Measurements from ENCODE around the gene GAMT.

GAMT gene

DNA sequence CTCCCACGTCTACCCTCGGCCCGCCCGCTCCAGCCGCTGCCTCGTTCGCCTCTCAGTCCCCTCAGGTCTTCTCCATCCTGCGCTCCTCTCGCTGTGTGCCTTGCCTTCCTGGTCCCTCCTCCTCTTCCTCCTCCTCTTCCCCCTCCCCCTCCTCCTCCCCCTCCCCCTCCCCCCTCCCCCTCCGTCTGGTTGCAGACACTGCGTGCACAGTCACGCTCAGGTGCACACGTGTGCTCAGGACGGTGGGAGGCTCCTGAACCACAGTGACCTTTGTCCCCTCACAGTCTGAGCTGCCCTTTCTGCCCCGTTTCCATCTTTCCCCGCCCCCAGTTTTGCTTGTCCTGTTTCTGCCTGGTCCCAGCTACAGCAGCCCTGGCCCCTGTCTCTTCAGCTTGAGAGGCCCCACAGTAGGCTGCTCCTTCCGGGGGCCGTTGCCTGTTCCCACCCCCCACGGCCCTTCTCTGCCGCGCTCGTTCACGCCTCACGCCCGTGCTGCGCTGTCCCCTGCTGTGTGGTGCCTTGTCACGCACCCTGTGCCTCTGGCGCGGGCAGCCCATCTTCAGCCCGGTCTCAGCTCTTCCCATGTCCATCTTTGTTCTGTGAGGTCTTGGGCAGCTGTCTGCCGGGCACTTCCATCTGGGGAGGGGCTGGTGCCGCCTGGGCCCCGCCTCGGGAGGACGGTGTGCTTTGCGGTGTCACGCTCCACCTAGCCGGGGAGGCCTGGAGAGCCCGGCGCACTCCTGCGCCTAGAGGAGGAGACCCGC is 23.0 kb upstream of the GAMT start:
- H3F3A ChIP-seq (ENCODE audit: low read depth) = 0 out of 2 replicates have a peak, but pooled peaks cover 3% of the 10 kb centered on the region
- no peak overlapping the region for H3K4me3 ChIP-seq (ENCODE audit: low read length, poor library complexity, severe bottlenecking)
- peaks cover 34% of the 10 kb centered on the region; the same call in 1 of the 2 replicates for H3K79me2 ChIP-seq (ENCODE audit: insufficient read depth, low read length)
- no peaks in the 10 kb centered on the region for H3K4me1 ChIP-seq (ENCODE audit: insufficient read depth, low read length, poor library complexity, severe bottlenecking)
- H3K9me2 ChIP-seq (replicated peaks; ENCODE audit: low read depth, low read length) = no peaks in the 10 kb centered on the region
- TF ChIP-seq, protein P1, sequence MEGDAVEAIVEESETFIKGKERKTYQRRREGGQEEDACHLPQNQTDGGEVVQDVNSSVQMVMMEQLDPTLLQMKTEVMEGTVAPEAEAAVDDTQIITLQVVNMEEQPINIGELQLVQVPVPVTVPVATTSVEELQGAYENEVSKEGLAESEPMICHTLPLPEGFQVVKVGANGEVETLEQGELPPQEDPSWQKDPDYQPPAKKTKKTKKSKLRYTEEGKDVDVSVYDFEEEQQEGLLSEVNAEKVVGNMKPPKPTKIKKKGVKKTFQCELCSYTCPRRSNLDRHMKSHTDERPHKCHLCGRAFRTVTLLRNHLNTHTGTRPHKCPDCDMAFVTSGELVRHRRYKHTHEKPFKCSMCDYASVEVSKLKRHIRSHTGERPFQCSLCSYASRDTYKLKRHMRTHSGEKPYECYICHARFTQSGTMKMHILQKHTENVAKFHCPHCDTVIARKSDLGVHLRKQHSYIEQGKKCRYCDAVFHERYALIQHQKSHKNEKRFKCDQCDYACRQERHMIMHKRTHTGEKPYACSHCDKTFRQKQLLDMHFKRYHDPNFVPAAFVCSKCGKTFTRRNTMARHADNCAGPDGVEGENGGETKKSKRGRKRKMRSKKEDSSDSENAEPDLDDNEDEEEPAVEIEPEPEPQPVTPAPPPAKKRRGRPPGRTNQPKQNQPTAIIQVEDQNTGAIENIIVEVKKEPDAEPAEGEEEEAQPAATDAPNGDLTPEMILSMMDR (conservative IDR thresholded peaks at IDR 0.05; ENCODE audit: low read length) = no peak
- TF ChIP-seq EZH2phosphoT487 (IDR thresholded peaks at IDR 0.05; ENCODE audit: borderline replicate concordance) = no peak
- H3K36me3 ChIP-seq (ENCODE audit: insufficient read depth, low read length) = peaks cover 95% of the 10 kb centered on the region; the same call in 1 of the 2 replicates
- peaks cover 34% of the 10 kb centered on the region for H4K20me1 ChIP-seq (ENCODE audit: insufficient read depth, low read length, poor library complexity, severe bottlenecking)
- H3K27me3 ChIP-seq (ENCODE audit: insufficient read depth, low read length, poor library complexity, severe bottlenecking) = no peaks in the 10 kb centered on the region
- H3K9ac ChIP-seq (ENCODE audit: low read depth, low read length, poor library complexity, severe bottlenecking) = no peak overlapping the region
- no peaks in the 10 kb centered on the region for H3K9me3 ChIP-seq (ENCODE audit: insufficient read depth, low read depth, low read length)
- H3K4me2 ChIP-seq (ENCODE audit: low read depth, low read length, poor library complexity, severe bottlenecking) = no peak overlapping the region
- no peak overlapping the region for H2AFZ ChIP-seq (ENCODE audit: low read length)

DNA sequence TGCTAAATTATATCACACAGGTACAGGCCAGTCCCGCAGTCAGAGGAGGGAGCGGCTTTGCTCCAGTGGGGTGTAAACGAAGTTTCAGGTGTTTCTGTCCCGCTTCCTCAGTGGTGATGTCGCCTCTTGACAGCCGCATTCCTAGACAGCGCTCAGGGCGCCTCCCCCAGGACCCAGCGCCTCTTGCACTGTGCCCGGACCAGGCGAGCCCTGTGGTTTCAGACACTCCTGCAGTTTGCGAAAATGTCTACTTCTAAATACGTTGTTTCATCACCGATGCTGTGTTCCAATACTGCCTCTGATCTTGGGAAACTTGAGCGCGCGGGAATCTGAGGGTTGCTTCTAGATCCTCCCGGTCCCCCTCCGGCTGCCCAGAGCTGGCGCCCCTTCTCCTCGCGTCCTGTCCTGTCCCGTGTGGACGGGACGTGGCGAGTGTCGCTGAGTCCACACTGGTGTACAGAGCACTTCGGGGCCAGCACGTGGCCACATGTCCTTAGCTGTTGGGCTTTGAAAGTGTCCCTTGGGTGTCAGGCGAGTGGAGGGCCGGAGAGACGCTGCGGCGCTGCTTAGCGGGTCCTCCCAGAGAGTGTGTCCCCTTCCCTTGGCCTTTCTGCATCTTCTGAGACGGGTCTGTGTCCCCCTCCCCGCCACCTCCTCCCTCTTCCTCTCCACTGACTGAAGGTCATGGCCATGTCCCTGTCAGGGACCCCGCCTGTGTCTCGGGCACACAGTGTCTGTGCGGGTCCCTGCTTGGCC is 22.3 kb upstream of the GAMT start:
- Histone ChIP-seq H3K36me3 (ENCODE audit: insufficient read depth, low read length) (peaks cover 95% of the 10 kb centered on the region; the same call in 1 of the 2 replicates), H3F3A (ENCODE audit: low read depth) (0 out of 2 replicates have a peak, but pooled peaks cover 3% of the 10 kb centered on the region), H3K9ac (ENCODE audit: low read depth, low read length, poor library complexity, severe bottlenecking) (no peak overlapping the region), H2AFZ (ENCODE audit: low read length) (no peak overlapping the region), H3K9me2 (replicated peaks; ENCODE audit: low read depth, low read length) (no peaks in the 10 kb centered on the region), H3K79me2 (ENCODE audit: insufficient read depth, low read length) (peaks cover 42% of the 10 kb centered on the region), H3K27me3 (ENCODE audit: insufficient read depth, low read length, poor library complexity, severe bottlenecking) (no peaks in the 10 kb centered on the region), H3K4me2 (ENCODE audit: low read depth, low read length, poor library complexity, severe bottlenecking) (no peak overlapping the region), H4K20me1 (ENCODE audit: insufficient read depth, low read length, poor library complexity, severe bottlenecking) (peaks cover 39% of the 10 kb centered on the region), H3K4me3 (ENCODE audit: low read length, poor library complexity, severe bottlenecking) (no peak overlapping the region), H3K9me3 (ENCODE audit: insufficient read depth, low read depth, low read length) (no peaks in the 10 kb centered on the region), H3K4me1 (ENCODE audit: insufficient read depth, low read length, poor library complexity, severe bottlenecking) (no peaks in the 10 kb centered on the region)
- TF ChIP-seq EZH2phosphoT487 (IDR thresholded peaks at IDR 0.05; ENCODE audit: borderline replicate concordance) = no peak
- TF ChIP-seq, protein P1 (conservative IDR thresholded peaks at IDR 0.05; ENCODE audit: low read length) = no peak

DNA sequence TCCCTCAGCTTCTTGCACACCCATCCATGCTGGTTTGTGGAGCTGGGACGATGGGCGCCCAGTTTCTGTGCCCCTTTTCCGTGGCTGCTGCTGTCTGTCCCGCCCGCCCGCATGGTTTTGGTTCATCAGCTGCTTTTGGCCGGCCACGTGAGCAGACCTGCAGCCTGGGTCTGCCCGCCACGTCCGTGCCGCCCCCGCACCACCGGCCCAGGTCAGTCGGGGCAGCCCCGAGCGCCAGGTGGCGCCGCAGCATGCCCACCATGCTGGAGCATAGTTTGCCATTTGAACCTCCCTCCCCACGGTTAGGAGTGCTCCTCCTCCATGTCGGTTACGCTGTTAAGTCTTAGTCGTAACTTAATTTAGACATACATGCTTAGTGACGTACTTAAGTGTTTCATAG is 21.6 kb upstream of the GAMT start:
- Histone ChIP-seq H3F3A (ENCODE audit: low read depth) (0 out of 2 replicates have a peak, but pooled peaks cover 3% of the 10 kb centered on the region), H3K9ac (ENCODE audit: low read depth, low read length, poor library complexity, severe bottlenecking) (no peak overlapping the region), H3K36me3 (ENCODE audit: insufficient read depth, low read length) (peaks cover 96% of the 10 kb centered on the region; the same call in 1 of the 2 replicates), H3K9me3 (ENCODE audit: insufficient read depth, low read depth, low read length) (no peaks in the 10 kb centered on the region), H3K4me1 (ENCODE audit: insufficient read depth, low read length, poor library complexity, severe bottlenecking) (no peaks in the 10 kb centered on the region), H2AFZ (ENCODE audit: low read length) (no peak overlapping the region), H3K79me2 (ENCODE audit: insufficient read depth, low read length) (peaks cover 49% of the 10 kb centered on the region), H3K27me3 (ENCODE audit: insufficient read depth, low read length, poor library complexity, severe bottlenecking) (no peaks in the 10 kb centered on the region), H3K4me2 (ENCODE audit: low read depth, low read length, poor library complexity, severe bottlenecking) (no peak overlapping the region), H3K9me2 (replicated peaks; ENCODE audit: low read depth, low read length) (no peaks in the 10 kb centered on the region), H3K4me3 (ENCODE audit: low read length, poor library complexity, severe bottlenecking) (no peak overlapping the region), H4K20me1 (ENCODE audit: insufficient read depth, low read length, poor library complexity, severe bottlenecking) (peaks cover 46% of the 10 kb centered on the region)
- TF ChIP-seq, protein P1 (conservative IDR thresholded peaks at IDR 0.05; ENCODE audit: low read length) = no peak
- TF ChIP-seq EZH2phosphoT487 (IDR thresholded peaks at IDR 0.05; ENCODE audit: borderline replicate concordance) = no peak
